T-helper 2 cell treated with Interferon-gamma antibody and Interleukin-4, amounts not matched to agents 100 ng/mL and 5 ng/mL, for 36 hours (primary cell): Measurements from ENCODE around the gene KANSL1. TPM values are rescaled to one million over a fixed set of nuclear protein-coding genes. Genes with fewer than 3 reads are reported as not detected.

Experiments
- intact Hi-C: fragments of 100-400 bp; cut with micrococcal nuclease; formaldehyde crosslinking; loops from one replicate; pipeline ENCODE4 v1.15.1; 2023
- total RNA-seq: library from RNA; stranded (reverse); gene quantifications from 2 replicates; pipeline ENCODE4 v1.2.3, GENCODE V29; 2022

KANSL1 gene
- total RNA-seq, 1 donor from 2014 or later, result 115 TPM

- intact Hi-C loops, result no loop called here
Measured at GRCh38 chr17:46082257-46082656, 111.0 kb downstream of the KANSL1 start.

GRCh38 chr17:46081018-46081320 lies 112.3 kb downstream of the KANSL1 start:
- intact Hi-C loops, result no loop called here

GRCh38 chr17:46080118-46081017 lies 112.9 kb downstream of the KANSL1 start:
- intact Hi-C loops, result no loop called here

GRCh38 chr17:46078675-46079074 lies 114.6 kb downstream of the KANSL1 start:
- intact Hi-C loops, result no loop called here

GRCh38 chr17:46074540-46074939 lies 118.7 kb downstream of the KANSL1 start:
- intact Hi-C loops, result no loop called here

GRCh38 chr17:46072998-46073397 lies 120.2 kb downstream of the KANSL1 start:
- intact Hi-C loops, result no loop called here

- intact Hi-C loops, result no loop called here
Measured at GRCh38 chr17:46071796-46072195, 121.4 kb downstream of the KANSL1 start.

- intact Hi-C loops, result no loop called here
Measured at GRCh38 chr17:46064460-46064859, 128.8 kb downstream of the KANSL1 start.

GRCh38 chr17:46063241-46063640 lies 130.0 kb downstream of the KANSL1 start:
- intact Hi-C loops, result no loop called here

- intact Hi-C loops, result no loop called here
Measured at GRCh38 chr17:46061435-46061834, 131.8 kb downstream of the KANSL1 start.

- intact Hi-C loops, result no loop called here
Measured at GRCh38 chr17:46060461-46060860, 132.8 kb downstream of the KANSL1 start.

GRCh38 chr17:46059486-46059885 lies 133.7 kb downstream of the KANSL1 start:
- intact Hi-C loops, result no loop called here

GRCh38 chr17:46057366-46057765 lies 135.9 kb downstream of the KANSL1 start:
- intact Hi-C loops, result no loop called here

GRCh38 chr17:46056800-46057304 lies 136.4 kb downstream of the KANSL1 start:
- intact Hi-C loops, result no loop called here

- intact Hi-C loops, result no loop called here
Measured at GRCh38 chr17:46053911-46054534, 139.2 kb downstream of the KANSL1 start.

- intact Hi-C loops, result loop anchor here (5.0 kb wide), 1 partner anchor 143 kb away; the partner anchor contains the start of gene KANSL1
Measured at GRCh38 chr17:46049656-46050055, 143.6 kb downstream of the KANSL1 start.

GRCh38 chr17:46047856-46048255 lies 145.4 kb downstream of the KANSL1 start:
- intact Hi-C loops, result loop anchor here (5.0 kb wide), 1 partner anchor 144 kb away; the partner anchor contains the start of gene KANSL1

GRCh38 chr17:46047398-46047797 lies 145.8 kb downstream of the KANSL1 start:
- intact Hi-C loops, result loop anchor here (5.0 kb wide), 1 partner anchor 145 kb away; the partner anchor contains the start of gene KANSL1

GRCh38 chr17:46046957-46047356 lies 146.3 kb downstream of the KANSL1 start:
- intact Hi-C loops, result loop anchor here (5.0 kb wide), 1 partner anchor 145 kb away; the partner anchor contains the start of gene KANSL1

- intact Hi-C loops, result loop anchor here (5.0 kb wide), 1 partner anchor 147 kb away; the partner anchor contains the start of gene KANSL1
Measured at GRCh38 chr17:46045639-46046038, 147.6 kb downstream of the KANSL1 start.

GRCh38 chr17:46044989-46045388 lies 148.2 kb downstream of the KANSL1 start:
- intact Hi-C loops, result loop anchor here (1.0 to 5.0 kb wide), 2 partner anchors 147 to 168 kb away; partner anchors contain the start of gene KANSL1
